Kidney tubule cell (primary cell): ENCODE measurements around the gene RPS18.
"Not testable (repeated sequence)": the region's sequence is repeated elsewhere in the genome, so short reads cannot be mapped to it uniquely, and the experiment has no call there.

Experiments used
- DNase-seq: peaks from one replicate; pipeline ENCODE4 v3.0.0-alpha.2; 2018; ENCODE audit warnings: low spot score

RPS18 gene

DNA sequence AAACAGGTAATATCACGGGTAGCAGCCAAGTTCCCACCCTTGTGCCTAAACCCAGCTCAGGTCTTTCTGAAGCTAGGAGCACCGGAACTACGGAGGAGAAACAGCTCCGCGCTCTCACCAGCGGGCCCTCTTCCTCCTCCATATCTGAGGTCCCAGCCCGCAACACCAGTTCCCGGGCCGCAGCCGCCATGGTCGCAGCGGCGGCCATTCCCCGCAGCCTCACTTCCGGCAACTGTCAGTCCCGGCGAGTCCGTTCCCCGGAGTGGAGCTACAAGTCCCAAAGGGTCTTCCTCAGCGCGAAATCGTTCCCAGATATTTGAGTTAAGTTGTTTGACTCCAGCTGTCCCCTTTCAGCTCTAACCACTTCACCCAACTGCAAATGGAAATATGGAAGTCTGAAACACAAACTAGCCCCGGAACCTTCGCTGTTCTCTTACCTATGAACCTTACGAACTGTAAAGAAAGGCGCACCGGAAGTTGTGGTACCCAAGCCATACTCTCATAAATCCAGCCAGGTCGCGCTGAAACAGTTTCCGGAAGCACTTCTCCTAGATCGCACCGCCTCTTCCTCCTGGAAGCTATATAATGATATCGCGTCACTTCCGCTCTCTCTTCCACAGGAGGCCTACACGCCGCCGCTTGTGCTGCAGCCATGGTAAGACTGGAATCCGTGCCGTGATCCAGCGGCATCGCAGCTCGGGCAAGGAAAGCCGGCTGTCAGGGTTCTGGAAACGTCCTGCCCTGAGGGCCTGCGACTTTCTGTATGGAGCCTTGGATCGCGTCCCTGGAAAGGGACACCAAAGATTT, at the start of gene RPS18, which contains the start of gene VPS52:
Gene RPS18, plus strand, starts transcription at position 608 of the 807 bp plus-strand sequence. Its CDS starts 45 bp downstream, at position 653.
Gene VPS52, minus strand, starts transcription at position 409 of the 807 bp plus-strand sequence. Its CDS starts 201 bp downstream, at position 208.
- DNase-seq: peak; percentile 99

DNA sequence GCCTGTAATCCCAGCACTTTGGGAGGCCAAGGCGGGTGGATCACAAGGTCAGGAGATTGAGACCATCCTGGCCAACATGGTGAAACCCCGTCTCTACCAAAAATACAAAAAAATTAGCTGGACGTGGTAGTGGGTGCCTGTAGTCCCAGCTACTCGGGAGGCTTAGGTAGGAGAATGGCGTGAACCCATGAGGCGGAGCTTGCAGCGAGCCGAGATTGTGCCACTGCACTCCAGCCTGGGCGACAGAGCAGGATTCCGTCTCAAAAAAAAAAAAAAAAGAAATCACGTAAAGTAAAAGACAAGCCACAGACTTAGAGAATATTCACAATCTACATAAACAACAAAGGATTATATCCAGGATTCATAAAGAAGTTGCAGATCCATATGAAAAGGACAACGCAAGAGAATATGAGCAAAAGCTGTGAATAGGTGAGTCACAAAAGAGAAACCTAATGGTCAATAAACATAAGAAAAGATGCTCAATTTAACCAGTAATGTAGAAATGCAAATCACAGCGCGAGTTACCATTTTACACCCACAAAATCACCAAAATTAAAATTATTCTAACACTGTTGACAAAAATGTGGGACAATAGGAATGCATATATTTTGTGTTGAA, 45.3 kb upstream of the RPS18 start:
- DNase-seq: not testable (repeated sequence)

GRCh38 chr6:33235221-33235634, 36.6 kb upstream of the RPS18 start:
- DNase-seq: no peak

GRCh38 chr6:33236328-33236727, 35.5 kb upstream of the RPS18 start:
- DNase-seq: no peak

DNA sequence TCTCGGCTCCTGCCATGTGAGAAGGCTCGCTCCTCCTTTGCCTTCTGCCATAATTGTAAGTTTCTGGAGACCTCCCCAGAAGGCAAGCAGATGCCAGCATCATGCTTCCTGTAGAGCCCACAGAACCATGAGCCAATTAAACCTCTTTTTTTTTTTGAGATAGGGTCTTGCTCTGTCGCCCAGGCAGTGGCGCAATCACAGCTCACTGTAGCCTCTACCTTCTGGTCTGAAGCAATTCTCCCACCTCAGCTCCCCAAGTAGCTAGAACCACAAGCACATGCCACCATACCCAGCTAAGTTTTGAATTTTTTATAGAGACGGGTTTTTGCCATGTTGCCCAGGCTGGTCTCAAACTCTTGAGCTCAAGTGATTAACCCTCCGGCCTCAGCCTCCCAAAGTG, 35.0 kb upstream of the RPS18 start:
- DNase-seq: no peak

- DNase-seq: no peak
Measured at GRCh38 chr6:33237741-33238140, 34.1 kb upstream of the RPS18 start.

DNA sequence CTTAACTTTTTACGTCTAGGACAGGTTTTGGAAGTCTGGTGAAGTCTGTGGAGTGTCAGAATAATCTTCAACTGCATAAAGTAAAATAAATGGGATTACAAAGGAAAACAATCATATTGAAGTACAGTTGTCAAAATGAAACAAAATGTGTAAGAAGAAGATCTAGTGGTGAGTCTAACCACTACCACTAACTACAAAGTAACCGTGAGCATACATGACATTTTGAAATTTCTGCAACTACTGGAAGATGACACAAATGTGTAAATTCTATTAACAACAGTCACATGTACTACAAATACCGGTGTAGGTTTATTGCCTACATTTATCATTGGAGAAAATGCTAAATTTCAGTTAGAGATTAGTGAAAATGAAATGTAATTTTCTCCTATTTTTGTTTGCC, 29.9 kb upstream of the RPS18 start:
- no peak for DNase-seq

- DNase-seq: no peak
Measured at GRCh38 chr6:33243476-33243875, 28.4 kb upstream of the RPS18 start.

DNA sequence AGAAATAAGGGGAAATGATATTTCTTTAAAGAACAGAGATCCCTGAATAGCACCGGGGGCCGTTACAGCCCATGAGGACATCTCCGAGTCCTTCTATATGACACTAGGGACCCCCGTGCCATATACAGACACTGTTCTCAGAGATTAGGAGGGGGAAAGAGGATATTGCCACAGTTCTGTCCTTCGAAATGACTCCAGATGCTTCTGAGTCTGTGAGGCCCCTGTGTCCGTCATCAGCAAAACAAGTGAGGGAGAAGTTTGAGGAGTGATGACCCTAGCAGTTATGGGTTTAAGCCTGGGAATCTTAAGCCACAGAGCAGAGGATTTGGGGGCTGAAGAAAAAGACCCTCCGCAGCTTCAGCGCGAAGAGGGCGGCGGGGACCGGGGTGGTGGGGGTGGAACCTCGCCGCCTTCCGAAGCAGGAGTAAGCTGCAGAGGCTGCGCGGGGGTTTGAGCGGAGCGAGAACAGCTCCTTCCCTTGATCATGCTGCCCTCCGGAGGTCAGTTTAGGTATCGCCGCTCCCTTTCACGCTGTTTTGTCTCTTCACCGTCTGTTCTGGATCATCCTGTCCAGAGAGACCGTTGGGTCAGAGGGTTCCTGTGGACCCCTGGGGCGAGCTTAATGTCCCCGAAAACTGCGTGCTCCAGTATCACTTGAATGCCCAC, 23.8 kb upstream of the RPS18 start:
- peak; percentile 81 for DNase-seq

- no peak for DNase-seq
Measured at GRCh38 chr6:33248643-33248931, 23.3 kb upstream of the RPS18 start.

DNA sequence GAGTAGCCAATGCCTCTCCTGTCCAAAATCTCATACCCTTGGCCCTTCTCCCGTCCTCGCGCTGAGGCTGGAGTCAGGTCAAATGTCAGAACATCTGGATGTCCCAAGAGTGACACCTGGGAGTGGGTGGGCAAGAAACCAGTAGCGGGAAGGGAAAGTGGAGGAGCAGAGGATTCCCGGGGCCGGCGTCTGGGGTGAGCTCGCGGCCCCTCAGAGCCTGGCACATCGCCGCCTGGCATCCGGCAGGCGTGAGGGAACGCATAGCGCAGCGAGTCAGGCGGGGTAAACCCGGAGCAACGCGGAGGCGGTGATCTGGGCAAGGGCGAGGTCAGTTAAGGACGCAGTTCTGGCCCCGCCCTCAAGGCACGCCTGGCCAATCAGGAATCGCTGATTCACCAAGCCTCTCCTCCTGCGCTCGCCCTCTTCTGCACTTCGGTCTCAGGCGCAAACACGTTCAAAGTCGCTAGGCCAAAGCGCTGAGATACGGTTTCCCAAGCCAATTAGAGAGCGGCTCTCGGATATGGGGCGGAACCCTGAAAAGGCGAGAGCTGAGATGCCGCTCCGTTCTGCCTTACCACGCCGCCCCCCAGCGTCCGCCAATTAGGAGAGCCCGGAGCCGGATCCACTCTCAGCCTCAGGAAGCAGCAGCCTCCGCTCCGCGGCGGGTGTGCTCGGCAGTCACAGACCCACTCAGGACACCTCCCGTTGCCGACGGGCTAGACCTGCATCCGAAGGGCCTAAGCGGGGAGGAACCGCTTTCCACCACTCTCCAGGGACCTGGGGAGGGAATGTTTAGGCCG, 22.7 kb upstream of the RPS18 start:
- DNase-seq: peak; percentile 99

- DNase-seq: peak; percentile 82
Measured at GRCh38 chr6:33249732-33250630, 21.9 kb upstream of the RPS18 start.

DNA sequence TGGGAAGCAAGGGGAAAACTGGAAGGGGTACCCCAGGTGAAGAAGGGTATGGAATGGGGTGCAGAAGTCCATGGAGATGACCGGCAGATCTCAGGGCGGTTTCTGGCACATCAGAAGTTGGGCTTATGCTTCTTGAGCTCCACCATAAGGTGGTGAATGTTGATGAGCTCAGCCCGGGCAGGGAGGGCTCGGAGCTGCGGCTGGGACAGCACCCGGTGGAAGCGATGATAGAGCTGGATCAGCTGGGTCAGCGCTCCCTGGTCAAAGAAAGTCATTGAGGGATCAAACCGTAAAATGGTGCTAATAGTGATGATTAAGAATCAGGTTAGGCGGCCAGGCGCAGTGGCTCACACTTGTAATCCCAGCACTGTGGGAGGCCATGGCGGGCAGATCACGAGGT, 21.1 kb upstream of the RPS18 start:
- no peak for DNase-seq

- no peak for DNase-seq
Measured at GRCh38 chr6:33251395-33252012, 20.4 kb upstream of the RPS18 start.

DNA sequence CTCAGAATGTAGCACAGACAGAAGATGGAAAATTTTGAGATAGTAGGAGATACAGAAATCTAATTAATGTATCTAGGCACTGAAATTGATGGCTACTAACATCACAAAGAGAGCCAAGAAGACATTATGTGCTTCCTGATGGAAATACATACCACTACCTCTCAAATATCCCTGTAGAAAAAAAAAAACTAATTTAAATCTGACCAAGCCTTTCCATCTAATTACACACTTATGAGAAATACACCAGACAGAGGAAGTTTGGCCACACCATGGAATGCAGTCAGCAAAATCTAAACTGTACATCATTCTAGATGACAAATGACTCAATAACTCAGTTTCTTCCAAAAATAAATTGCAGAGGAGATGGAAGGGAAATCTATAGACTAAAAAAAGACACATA, 19.1 kb upstream of the RPS18 start:
- no peak for DNase-seq

GRCh38 chr6:33254591-33254990, 17.3 kb upstream of the RPS18 start:
- no peak for DNase-seq

GRCh38 chr6:33259032-33259431, 12.8 kb upstream of the RPS18 start:
- DNase-seq: no peak

DNA sequence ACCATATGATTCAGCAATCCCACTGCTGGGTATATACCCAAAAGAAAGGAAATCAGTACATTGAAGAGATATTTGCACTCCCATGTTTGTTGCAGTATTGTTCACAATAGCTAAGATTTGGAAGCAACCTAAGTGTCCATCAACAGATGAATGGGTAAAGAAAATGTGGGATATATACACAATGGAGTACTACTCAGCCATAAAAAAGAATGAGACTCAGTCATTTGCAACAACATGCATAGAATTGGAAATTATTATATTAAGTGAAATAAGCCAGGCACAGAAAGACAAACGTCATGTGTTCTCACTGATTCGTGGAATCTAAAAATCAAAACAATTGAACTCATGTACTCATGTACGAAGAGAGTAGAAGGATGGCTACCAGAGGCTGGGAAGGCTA, 9.4 kb upstream of the RPS18 start:
- DNase-seq: not testable (repeated sequence)

- no peak for DNase-seq
Measured at GRCh38 chr6:33264015-33264414, 7.9 kb upstream of the RPS18 start.

DNA sequence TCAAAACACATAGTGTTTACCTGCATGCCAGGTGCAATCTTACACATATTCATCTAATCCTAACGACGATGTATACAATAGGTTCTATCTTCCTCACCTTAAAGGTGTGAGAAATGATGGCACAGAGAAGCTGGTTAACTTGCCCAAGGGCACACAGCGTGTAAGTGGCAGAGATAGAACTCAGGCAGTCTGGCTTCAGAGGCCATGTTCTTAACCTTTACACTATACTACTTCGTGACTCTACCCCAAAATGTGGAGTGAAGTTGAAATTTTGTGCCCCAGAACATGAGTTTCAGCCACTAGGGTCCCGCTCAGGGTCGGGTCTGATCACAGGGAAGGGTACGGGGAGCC, 783 bp upstream of the RPS18 start:
- no peak for DNase-seq
